SKM-1 (cell line): ENCODE results near the gene TMTC1.

ENCODE experiments used
- DNase-seq: peaks from one replicate; lab custom pipeline; 2025; ENCODE audit not compliant: unreplicated experiment; lab: John Stamatoyannopoulos, UW

The TMTC1 gene

DNA sequence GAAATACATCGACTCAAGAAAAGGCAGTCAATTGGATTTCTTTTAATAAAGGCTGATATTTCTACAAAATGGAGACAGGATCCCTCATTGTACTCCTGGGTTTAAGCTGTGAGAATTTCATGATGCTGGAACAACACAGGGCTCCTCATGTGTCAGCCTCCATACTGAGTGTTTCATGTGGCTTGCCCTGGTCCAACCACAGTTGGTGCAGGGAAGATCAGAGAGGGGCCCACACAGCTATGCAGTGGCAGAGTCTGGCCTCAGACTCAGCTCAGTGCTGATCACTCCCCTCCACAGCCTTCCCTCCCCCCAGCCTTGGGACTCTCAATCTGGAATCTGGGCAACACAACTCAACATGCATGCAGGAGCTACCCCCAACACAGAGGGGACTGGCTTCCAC lies 163.7 kb downstream of the TMTC1 start:
- DNase-seq = no peak

DNA sequence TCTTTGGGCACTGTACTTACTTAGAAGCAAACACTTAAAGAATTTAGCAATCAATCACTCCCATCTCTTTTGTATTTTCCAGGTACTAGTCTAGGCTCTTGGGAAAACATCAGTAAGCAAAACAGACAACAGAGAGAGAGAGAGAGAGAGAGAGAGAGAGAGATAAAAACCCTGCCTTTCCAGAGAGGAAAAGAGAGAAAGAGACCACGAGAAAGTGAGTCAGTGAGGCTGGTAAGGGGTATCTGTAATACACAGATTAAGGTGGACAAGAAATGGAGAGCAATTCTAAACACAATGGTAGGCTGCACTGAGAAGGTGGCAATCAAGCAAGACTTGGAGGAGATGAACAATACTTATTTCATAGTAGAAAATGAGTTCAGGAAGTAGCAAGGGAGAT lies 166.3 kb downstream of the TMTC1 start:
- DNase-seq = no peak

DNA sequence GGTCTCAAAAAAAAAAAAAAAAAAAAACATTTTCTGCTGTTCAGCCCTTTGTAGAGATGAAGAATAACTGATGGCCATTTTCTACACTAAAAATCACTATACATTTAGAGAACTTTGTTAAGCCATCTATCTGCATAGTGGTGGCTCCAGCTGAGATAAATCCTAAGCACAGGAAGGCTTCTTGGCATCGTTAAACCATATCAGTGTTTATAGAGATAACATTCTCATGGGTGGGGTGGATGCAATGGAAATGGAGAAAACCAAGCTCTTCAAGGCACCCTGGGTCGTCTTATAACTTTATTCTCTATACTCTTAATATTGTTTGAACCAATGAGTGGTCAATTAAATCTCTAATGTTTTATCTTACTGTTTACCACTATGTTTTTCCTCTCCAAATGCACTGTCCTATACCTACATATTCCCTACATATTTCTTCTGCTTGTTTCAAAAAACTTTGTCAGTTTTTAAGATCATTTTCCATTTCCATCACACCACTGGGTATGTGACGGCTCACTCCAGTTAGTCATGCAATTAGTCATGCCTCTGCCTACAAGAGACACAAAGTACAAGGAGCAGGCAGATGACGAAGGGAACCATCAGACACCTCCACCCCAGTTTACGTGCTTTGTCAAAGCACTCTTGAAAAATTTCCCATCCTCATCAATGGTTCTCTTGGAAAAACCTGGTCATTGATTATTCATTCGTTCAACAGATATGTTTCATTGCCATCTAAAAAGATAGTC lies 166.9 kb downstream of the TMTC1 start:
- DNase-seq = no peak

DNA sequence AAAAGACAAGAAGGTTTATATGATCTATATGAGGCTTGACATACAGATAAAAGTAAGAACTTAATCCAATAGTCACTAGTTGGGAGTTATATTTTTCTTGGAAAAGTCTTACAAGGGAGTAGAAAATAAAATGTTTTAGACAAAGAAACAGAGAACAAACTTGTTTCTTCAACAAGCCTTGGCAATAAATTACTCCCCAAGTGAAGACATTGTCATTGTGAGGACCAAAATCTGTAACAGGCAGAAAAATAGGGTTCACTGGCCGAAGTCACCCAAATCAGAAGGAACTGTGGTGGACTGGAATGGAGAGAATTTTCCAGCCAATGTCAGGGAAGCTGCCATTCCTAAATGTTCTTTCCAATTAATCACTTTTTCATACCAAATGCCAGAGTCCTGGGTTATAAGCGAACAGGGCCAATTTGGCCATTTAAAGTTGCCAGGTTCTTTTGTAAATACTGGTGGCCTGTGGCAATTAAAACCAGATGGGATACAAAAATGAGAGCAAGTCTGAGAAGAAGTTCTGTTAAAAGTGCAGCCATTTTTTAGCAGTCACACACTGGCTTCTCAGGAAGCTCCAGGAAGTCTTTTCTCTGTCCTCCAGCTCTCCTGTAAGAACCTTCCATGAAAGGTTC lies 168.9 kb downstream of the TMTC1 start:
- DNase-seq = no peak

DNA sequence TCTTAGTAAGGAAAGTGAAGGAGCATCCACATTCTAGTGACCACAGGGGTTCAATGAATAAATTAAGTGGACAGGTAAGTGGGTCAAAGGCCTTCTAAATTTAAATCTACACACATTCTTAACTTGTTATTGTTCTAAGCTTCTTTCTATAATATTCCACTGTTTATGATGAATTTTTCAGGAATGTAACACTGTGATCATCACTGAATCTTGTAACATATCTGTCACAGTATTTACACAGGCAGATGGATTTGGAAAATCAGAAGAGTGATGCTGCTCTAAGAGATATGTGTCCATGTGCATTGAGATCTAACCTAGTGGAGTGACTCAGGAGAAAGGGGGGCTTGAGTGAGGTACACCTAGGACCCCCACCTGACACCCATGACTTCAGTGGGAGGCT lies 170.8 kb downstream of the TMTC1 start:
- no peak for DNase-seq

DNA sequence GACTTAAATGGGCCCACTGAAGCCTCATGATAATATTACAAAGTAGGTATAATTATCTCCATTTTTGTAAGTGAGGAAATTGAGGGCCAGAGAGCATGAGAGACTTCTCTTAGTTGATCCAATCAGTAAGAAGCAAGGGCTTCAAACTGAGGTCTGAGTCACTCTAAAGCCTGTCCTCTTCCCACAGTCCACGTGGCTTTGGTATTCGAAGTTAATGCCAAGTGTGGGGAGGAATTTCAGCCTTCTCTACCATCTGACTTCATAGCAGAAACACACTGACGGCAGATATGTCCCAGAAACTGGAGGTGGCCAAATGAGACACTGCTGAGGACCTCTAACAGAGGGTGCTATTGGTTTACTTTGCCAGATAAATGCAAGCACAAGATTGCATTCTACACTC lies 171.8 kb downstream of the TMTC1 start:
- no peak for DNase-seq

DNA sequence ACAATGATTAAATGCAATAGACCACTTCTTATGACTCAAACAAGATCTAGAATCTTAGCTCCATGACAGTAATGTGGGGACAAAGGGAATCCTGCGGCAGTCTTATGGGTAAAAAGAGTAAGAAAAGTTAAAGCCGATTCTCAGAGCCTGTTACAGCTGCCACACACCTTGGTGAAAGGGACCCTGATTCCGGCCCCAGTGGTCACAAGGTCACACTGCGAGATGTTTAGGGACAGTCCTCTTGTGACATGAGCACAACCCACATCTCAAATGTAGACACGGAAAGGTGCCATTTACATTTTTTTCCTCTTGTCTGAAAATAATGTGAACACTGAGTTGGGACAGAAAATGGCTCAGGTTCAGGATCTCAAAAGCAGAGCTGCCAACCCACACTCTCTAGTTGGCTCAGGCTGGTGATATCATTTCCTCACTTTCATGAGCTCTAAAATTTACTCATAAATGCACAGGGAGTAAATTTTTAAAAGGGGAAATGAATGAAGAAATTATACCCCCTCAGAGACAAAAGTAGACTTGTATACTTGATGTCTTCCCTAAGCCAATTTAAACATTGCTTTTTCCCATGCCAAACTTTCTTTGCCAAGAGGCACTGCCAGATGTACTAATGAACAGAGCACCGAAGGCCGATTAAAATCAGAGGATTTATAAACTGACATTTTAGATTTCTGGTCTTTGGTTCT lies 173.1 kb downstream of the TMTC1 start:
- no peak for DNase-seq

DNA sequence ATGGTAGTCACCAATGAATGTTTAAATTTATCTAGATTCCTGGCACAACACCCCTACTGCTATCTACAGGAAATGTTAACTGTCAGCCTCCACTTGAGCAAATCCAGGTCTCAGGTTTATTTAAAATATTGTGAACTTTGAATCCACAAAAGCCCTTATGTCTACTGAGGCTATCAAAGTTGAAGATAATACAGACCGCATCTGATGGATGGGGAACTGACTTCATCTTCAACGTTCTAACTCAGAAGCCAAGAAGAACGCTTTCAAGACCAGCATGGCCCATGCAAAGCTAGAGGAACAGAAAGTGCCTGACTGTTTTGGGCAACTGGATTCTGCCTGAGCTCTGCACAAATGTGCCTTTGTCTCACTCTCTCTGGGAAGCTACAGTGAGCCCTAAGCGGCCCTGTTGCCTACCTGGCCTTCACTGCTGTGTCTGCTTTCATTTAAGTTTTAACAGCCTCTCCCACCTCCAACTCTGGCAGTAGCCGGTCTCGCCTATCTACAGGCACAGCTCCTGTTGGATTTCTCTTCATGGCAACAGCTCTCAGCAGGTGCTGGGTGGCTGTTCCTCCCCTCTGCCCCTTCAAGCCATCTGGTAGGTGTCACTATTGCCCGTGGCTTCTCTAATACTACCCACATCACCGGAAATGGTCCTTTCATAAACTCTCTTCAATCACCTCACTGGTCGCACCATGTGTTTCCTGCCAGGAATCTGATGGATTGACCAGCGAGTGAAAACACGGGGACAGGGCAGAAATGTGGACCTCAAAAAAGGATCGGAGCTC lies 174.1 kb downstream of the TMTC1 start:
- DNase-seq = no peak

DNA sequence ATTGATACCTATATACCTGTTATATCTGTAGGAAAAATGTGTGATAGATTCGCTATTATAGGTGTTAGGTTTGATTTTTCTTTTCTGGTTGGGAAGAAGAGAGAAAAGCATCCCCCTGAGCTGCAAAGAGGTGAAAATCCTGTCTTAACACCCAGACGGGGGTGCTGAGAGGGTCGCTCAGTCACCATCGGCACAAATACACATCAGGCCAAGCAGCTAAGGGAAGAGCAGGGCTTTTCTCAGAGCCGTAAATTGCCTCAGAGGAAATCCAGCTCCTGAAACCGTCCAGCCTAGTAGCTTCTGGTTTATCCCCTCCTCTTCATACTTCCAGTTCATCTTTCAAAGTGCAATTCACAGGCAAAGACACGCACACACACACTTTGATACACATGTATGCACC lies 175.2 kb downstream of the TMTC1 start:
- no peak for DNase-seq

DNA sequence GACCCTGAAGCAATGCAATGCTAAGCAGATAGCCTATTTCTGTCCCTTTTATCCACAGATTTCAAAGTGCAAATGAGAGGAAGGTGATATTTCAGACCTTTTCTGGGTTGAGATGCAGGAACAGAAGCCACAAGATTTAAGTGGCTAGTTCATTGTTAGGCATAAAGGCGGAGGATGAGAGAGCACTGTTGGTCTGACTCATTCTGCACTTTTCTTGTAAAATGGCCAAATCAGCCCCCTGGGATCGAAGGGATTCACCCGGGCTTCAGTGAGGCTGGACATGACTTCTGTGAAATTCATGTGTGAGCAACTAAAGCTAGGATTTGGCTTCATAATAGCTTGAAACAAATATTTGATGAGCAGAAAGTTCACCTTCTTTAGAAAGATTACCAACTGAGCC lies 184.4 kb downstream of the TMTC1 start:
- DNase-seq = no peak

DNA sequence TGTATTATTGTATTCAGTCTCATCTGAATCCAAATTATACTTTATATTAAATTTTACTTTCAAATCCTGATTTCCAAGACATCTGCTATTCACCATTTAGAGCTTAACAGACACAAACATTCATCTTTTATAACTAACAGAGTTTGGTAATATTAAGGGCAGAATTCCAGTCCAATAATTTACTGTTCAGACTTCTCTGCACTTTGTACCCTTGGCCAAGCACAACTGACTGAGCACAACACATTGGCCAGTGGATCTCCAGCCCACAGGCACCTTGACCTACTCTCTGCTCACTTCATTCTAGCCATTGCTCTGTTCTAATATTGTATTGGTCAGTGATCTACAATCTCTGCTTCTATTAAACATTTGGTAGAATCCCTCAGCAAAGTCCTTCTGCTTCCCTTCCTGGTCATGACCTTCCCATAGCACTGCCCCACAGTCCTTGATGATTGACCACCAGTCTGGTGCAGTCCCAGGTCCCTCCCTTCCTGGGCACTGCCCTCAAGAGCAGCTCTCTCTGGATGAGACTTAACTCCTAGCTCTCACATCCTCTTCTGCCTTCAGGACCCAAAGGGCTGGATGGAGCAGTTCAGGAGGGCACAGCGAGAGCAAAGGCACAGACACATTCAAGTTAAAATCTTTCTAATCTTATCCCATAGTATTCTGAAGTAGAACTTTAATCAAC lies 188.5 kb downstream of the TMTC1 start:
- DNase-seq = no peak

DNA sequence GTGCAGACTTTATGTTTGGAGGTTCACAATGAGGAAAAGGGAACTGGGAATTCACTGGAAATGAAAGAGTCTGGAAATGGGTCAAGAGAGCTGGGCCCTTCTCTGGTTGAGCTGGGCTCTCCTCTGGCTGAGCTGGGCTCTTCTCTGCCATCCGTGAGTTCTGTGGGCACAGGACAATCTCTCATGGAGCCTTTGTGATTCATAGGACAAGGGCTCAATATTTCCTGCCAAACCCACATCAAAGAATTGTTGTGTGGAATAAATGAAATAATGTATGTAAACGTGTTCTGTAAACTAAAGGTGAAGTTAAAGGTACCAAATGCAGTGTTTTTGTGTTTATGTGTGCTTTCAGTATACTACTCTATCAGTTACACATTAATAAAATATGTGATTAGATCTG lies 190.7 kb downstream of the TMTC1 start:
- DNase-seq = no peak

DNA sequence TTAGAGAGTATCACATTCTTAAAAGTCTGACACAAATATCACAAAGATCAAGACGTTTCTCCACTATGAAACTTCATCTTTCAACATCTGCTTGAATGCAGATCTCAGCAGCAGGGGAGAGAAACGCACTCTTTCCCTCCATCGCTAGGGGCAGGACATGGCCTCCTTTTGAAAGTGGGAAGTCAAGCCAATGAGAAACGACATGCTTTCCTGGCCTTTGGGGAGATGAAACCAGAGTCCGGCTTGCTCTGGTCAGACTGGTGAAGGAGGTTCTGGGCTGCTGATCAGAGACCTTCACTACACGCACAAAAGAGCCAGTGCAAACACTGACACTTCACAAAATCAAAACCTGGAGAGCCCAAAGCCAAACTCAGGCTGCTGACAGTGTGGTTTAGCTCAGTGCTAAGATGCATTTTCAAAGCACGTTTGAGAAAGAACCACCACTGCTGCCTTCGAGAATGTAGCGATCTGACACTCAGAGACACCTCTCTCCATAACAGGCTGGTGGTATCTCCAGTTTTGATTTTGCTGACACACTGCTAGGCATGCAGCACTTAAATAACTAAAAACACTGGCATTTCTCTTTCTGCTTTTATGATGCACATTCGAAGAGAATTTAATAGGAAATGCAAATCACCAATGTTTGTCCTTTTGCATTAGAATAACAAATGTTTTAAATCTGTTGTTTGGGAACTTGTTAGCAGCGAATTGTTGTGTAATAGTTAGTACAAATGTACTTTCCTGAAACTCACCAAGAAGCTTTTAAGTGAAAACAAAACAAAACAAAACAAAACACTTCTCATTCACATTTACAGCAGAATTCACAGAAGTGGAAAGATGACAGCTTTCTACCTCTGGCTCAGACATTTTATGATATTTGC lies 192.4 kb downstream of the TMTC1 start:
- DNase-seq = no peak

DNA sequence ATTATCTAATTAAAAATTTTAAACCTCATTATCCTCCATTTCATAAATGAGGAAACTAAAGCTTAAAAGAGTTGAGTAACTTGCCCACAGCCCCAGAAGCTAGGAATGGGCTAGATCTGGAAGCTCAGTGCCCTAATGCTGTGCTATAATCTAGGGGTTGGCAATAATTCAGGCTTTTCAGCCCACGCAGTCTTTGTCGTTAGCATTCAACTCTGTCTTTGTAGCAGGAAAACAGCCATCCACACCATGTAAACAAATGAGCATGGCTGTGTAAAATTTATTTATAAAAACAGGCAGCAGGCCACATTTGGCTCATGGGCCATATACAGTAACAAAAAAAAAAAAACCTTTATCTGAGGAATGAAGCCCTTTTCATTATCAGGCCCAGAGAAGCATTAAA lies 193.9 kb downstream of the TMTC1 start:
- DNase-seq = no peak

DNA sequence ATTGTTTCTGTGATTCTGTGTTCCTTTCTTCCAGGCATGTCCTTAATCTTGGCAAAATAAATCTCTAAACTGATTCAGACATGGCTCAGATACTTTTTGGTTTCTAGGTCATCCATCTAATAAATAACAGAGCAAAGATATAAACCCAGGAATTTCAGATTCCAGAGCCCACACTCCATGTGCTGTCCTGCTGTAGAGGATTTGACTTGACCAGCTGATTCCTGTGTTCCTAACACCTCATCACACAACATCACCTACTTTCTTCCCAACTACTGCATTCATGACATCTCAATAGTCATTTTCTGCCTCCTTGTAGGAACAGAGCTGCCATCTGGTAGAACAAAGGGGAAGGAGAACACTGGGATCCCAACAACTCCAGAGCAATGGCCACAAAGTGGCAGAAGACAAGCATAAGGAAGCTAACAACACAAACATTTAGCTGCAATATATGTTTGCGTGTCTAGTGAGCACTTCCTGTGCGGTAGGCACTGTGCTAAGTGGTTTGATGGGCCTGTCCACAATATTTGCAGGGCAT lies 194.4 kb downstream of the TMTC1 start:
- no peak for DNase-seq

DNA sequence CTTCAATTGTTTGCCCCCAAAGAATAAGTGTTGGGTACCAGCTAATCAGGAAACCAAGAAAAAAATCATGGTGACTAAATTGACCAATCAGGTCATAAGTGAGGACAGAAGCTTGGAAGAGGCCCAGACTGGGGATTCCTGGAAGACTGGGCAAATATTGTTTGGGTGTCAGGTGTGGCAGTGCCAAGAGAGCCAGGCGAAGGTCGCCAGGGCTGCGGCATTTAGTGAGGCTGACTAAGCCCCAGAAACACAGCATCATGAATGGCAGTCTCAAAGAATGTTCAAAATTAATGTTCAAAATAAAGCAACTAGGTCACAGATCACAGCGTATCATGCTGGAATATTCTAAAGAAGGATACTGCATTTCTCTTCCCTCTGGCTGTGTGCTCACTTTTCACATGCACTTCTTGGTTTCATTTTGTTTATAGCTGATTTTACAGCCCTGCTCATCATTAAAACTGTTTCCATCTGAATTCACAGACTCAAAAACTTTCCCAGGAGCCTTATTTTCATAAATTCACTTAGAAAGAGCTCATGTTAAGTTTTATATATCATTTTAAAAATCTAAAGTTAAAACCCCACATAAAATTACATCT lies 201.0 kb downstream of the TMTC1 start:
- DNase-seq = no peak

DNA sequence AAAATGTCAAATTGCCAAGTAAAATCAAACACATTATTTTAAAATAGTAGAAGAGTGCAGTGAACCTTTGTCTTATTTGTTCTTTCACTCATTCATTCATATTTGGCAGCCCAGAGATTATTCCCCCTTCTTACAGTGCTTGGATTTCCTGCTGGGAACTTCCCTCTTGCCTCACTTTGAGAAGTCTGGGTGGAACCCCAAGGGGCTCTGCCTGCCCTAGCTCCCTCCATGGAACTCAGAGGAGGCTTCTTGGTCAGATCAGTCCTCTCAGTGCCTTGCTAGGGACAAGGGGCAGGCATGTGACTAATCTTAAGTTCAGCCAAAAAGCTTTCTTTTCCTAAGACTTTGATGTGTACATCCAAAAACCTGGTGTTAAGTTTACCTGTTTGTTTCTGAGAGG lies 201.6 kb downstream of the TMTC1 start:
- DNase-seq = no peak

DNA sequence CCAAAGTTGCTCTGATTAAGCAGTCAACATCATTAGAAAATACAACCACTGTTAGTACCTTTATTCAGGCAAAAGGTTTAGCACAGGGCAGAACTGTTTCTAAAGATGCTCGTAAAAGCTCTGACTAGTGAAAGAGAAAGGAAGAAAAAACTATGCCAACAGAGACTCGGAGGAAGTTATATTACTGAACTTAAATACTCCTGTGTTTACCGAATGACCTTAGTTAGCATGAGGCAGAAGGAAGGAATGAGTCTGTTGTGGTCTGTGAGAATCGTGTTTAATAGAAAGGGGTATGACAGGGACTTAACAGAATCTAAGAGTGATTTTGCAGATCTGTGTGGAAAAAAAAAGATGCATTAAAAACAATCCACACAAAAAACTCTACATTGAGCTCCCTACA lies 202.1 kb downstream of the TMTC1 start:
- no peak for DNase-seq

DNA sequence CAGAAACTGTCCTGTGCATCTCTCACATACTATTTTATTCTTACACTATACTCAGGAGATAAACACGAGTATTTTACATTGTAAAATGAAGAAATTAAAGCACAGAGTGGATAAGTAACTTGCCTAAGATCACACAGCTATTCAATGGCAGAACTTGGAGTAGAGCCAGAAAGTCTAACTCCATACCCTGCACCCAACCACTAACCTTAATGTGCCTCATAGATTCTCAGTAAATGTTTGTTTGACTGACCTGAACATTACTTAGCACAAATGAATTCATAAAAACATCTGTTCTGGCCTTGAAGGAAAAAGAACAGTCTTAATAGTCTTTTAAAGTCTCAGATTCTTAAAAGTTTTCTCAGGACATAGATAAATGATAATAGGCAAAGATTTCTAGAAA lies 202.8 kb downstream of the TMTC1 start:
- DNase-seq = no peak
